ENCODE data around the gene KIF22. TPM values are rescaled to one million over a fixed set of nuclear protein-coding genes. Genes with fewer than 3 reads are reported as not detected.

KIF22 gene
- total RNA-seq = 8.3 and 12.4 TPM in 2 replicates

DNA sequence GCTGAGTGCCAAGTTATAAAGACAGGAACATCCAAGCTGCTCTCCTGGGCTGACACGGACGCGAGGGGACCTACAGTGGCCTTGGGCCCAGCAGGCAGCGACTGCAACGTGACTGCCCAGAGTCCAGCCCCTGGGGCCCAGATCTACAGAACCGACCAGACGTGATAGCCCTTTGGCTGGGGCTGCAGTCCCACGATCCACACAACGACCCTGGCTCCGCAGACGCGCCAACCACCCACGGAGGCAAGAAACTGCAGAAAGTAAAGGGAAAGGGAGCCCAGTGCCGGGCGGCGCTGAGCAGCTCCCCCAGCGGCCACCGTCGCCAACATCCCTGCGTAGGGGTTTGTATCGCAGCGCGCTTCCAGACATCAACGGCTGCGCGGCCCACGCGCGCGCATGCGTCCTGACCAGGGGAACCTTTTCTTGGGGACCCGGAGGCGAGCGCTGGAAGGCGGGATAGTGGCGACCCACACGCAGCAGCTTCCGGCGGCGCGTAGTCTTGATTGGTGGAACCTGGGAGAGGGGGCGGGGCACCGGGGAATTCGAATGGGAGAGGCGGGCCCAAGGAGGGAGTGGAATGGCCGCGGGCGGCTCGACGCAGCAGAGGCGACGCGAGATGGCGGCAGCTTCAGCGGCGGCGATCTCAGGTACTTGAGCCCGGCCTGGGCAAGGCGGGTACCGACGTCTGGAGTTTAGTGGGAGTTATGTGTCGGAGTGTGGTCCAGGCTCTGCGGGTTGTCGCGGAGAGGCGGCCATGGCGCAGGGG lies at the start of gene KIF22:
KIF22 (plus strand) TSS at position 569 of the 766 bp plus-strand sequence; CDS start at position 578, 9 bp downstream.
- no peaks in the 10 kb centered on the region for H4K20me1 ChIP-seq (ENCODE audit: insufficient read depth, low read length)
- peak; percentile 100 for DNase-seq (ENCODE audit: insufficient read length, low spot score, missing footprints)
- TF ChIP-seq, protein P1, sequence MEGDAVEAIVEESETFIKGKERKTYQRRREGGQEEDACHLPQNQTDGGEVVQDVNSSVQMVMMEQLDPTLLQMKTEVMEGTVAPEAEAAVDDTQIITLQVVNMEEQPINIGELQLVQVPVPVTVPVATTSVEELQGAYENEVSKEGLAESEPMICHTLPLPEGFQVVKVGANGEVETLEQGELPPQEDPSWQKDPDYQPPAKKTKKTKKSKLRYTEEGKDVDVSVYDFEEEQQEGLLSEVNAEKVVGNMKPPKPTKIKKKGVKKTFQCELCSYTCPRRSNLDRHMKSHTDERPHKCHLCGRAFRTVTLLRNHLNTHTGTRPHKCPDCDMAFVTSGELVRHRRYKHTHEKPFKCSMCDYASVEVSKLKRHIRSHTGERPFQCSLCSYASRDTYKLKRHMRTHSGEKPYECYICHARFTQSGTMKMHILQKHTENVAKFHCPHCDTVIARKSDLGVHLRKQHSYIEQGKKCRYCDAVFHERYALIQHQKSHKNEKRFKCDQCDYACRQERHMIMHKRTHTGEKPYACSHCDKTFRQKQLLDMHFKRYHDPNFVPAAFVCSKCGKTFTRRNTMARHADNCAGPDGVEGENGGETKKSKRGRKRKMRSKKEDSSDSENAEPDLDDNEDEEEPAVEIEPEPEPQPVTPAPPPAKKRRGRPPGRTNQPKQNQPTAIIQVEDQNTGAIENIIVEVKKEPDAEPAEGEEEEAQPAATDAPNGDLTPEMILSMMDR (IDR thresholded peaks at IDR 0.05; ENCODE audit: extremely low read depth, low read depth, low read length) = peak; percentile 75
- peak within 1 kb of the TSS; percentile 87 for H3K4me2 ChIP-seq (ENCODE audit: insufficient read depth, low read length)
- no peaks in the 10 kb centered on the region for H3K27me3 ChIP-seq (ENCODE audit: insufficient read depth, low read length)
- peaks cover 13% of the 10 kb centered on the region for H3K4me1 ChIP-seq (ENCODE audit: insufficient read depth, low read length)
- H2AFZ ChIP-seq (ENCODE audit: low read length) = peak within 1 kb of the TSS; percentile 95
- H3K79me2 ChIP-seq (ENCODE audit: insufficient read depth, low read length) = peaks cover 48% of the 10 kb centered on the region
- peak within 1 kb of the TSS; percentile 98 for H3K4me3 ChIP-seq (ENCODE audit: insufficient read depth, low read length)
- H3K27ac ChIP-seq (ENCODE audit: low read depth, low read length) = peak within 1 kb of the TSS; percentile 61
- no peaks in the 10 kb centered on the region for H3K36me3 ChIP-seq (ENCODE audit: insufficient read depth, low read length)
- no peaks in the 10 kb centered on the region for H3K9me3 ChIP-seq (ENCODE audit: low read depth, low read length)

DNA sequence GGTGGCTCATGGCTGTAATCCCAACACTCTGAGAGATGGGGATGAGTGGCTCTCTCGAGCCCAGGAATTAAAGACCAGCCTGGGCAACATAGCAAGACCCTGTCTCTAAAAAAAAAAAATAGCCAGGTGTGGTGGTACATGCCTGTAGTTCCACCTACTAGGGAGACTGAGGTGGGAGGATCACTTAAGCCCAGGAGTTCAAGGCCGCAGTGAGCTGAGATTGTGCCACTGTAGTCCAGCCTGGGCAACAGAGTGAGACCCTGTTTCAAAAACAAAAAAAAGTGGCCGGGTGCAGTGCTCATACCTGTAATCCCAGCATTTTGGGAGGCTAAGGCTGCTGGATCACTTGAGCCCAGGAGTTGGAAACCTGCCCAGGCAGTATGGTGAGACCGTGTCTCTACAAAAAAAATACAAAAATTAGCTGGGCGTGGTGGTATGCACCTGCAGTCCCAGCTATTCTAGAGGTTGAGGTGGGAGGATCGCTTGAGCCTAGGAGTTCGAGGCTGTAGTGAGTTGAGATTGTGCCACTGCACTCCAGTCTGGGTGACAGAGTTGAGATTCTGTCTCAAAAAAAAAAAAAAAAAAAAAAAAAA lies 47.8 kb upstream of the KIF22 start:
- Histone ChIP-seq H3K79me2 (ENCODE audit: insufficient read depth, low read length) (no peaks in the 10 kb centered on the region), H4K20me1 (ENCODE audit: insufficient read depth, low read length) (no peaks in the 10 kb centered on the region), H3K27ac (ENCODE audit: low read depth, low read length) (no peak overlapping the region), H3K27me3 (ENCODE audit: insufficient read depth, low read length) (peaks cover 3% of the 10 kb centered on the region), H2AFZ (ENCODE audit: low read length) (no peak overlapping the region), H3K9me3 (ENCODE audit: low read depth, low read length) (no peaks in the 10 kb centered on the region), H3K4me2 (ENCODE audit: insufficient read depth, low read length) (no peak overlapping the region), H3K4me1 (ENCODE audit: insufficient read depth, low read length) (no peaks in the 10 kb centered on the region), H3K4me3 (ENCODE audit: insufficient read depth, low read length) (no peak overlapping the region), H3K36me3 (ENCODE audit: insufficient read depth, low read length) (no peaks in the 10 kb centered on the region)
- TF ChIP-seq, protein P1 (IDR thresholded peaks at IDR 0.05; ENCODE audit: extremely low read depth, low read depth, low read length) = no peak
- DNase-seq (ENCODE audit: insufficient read length, low spot score, missing footprints) = no peak

DNA sequence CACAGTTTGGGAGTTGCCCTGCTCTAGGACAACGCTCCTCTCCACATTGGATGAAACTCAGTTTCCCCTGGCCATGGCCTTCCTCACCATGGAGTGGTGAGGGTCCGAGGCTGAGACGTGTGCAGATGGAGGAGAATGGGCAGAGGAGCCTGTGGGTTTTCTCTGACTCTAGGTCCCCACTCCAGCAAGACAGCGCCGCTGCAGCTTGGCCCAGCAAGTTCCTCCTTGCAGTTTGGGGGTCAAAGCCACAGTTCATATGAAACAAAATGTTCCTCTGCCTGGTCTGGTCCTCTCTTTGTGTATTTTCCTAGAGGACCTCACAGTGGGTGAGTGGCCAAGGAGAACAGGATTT lies 47.1 kb upstream of the KIF22 start:
- no peak overlapping the region for H3K4me2 ChIP-seq (ENCODE audit: insufficient read depth, low read length)
- no peaks in the 10 kb centered on the region for H3K9me3 ChIP-seq (ENCODE audit: low read depth, low read length)
- TF ChIP-seq, protein P1 (IDR thresholded peaks at IDR 0.05; ENCODE audit: extremely low read depth, low read depth, low read length) = no peak
- H3K4me1 ChIP-seq (ENCODE audit: insufficient read depth, low read length) = no peaks in the 10 kb centered on the region
- DNase-seq (ENCODE audit: insufficient read length, low spot score, missing footprints) = peak; percentile 59
- no peaks in the 10 kb centered on the region for H3K79me2 ChIP-seq (ENCODE audit: insufficient read depth, low read length)
- no peaks in the 10 kb centered on the region for H3K27me3 ChIP-seq (ENCODE audit: insufficient read depth, low read length)
- H3K36me3 ChIP-seq (ENCODE audit: insufficient read depth, low read length) = no peaks in the 10 kb centered on the region
- no peak overlapping the region for H3K4me3 ChIP-seq (ENCODE audit: insufficient read depth, low read length)
- H4K20me1 ChIP-seq (ENCODE audit: insufficient read depth, low read length) = no peaks in the 10 kb centered on the region
- no peak overlapping the region for H3K27ac ChIP-seq (ENCODE audit: low read depth, low read length)
- no peak overlapping the region for H2AFZ ChIP-seq (ENCODE audit: low read length)

DNA sequence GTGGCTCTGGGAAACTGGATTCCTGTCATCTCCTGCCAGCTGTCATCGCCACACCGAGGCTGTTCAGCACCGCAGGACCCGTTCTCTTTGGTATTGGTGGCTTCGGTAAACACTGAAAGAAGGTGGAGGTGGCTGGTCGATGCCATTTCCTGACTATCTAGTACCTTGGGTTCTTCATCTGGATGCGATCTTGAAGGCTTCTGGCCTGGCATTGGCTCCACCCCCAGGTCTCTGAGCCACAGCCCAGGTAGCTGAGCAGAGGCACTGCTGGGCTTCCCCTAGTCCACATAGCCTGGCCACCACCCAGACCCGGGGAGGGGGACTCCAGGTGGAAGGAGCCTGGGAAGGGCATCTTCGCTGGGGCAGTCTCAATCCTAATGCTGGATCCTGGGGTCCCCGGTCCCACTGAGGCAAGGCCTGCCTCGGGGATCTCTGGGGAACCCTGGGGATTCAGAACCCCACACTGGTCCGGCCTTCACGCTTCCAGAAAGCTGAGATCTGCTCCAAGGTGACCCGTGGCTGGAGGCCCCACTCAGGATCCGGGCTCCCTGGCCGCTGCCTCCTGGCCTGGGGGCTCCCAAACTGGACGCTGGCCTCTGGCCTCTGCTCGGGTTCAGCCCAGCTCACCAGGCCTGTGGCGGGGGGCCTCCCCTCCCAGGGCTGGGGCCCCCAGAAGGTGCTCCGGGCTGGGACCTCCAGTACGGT lies 46.6 kb upstream of the KIF22 start:
- no peak overlapping the region for H3K4me2 ChIP-seq (ENCODE audit: insufficient read depth, low read length)
- no peaks in the 10 kb centered on the region for H3K4me1 ChIP-seq (ENCODE audit: insufficient read depth, low read length)
- TF ChIP-seq, protein P1 (IDR thresholded peaks at IDR 0.05; ENCODE audit: extremely low read depth, low read depth, low read length) = no peak
- H2AFZ ChIP-seq (ENCODE audit: low read length) = no peak overlapping the region
- H3K27ac ChIP-seq (ENCODE audit: low read depth, low read length) = no peak overlapping the region
- H3K27me3 ChIP-seq (ENCODE audit: insufficient read depth, low read length) = no peaks in the 10 kb centered on the region
- H3K9me3 ChIP-seq (ENCODE audit: low read depth, low read length) = no peaks in the 10 kb centered on the region
- H3K36me3 ChIP-seq (ENCODE audit: insufficient read depth, low read length) = no peaks in the 10 kb centered on the region
- H3K79me2 ChIP-seq (ENCODE audit: insufficient read depth, low read length) = no peaks in the 10 kb centered on the region
- H3K4me3 ChIP-seq (ENCODE audit: insufficient read depth, low read length) = no peak overlapping the region
- H4K20me1 ChIP-seq (ENCODE audit: insufficient read depth, low read length) = no peaks in the 10 kb centered on the region
- DNase-seq (ENCODE audit: insufficient read length, low spot score, missing footprints) = no peak
